GM21367 (cell line): Measurements from ENCODE around the gene CNOT8.
A peak's percentile ranks its signal among the peaks of the same experiment; 100 is the strongest.
"Not testable (repeated sequence)": the region's sequence is repeated elsewhere in the genome, so short reads cannot be mapped to it uniquely, and the experiment has no call there.

Experiments used
- ATAC-seq: cut with Tn5 transposase; IDR thresholded peaks from one replicate; pipeline ENCODE4 v1.9.1; 2021; ENCODE audit not compliant: unreplicated experiment

Gene CNOT8

DNA sequence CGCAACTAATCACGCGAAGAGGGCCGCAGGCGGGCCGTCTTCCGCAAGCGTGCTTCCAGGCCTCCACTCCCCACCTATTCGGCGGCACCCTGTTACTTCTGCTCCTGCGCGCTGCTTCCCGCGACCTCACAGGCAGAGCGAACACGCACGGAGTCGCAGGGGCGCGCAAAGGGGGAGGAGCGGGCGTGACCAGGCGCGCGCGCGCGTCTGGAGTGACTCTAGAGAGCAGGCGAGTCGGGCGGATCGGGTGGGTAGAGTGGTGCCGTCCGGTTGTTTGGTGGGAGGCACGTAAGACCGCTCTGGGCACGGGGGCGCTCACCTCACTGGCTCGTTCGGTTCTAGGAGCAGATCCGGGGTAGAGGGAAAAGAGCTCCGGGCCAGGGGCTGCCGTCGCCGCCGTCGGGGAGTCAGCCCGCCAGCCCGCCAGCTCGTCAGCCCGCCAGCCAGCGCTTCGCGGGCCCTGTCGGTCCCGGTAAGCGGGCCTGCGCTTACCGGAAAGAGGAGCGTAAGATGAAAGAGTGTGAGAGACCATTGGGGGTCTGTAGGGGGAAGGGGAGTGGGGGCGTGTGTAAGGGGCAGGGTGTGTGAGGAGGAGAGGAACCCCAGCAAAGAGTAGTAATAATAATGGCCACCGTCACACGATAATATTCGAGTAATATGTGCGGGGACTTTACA is at the start of gene CNOT8:
CNOT8 (plus strand) TSS at position 331 of the 675 bp plus-strand sequence. CDS start 4,652 bp downstream, outside the sequence.
- peak; percentile 66 for ATAC-seq

- no peak for ATAC-seq
These were observed 47.2 kb upstream of the CNOT8 start for GRCh38 chr5:154811239-154811638.

DNA sequence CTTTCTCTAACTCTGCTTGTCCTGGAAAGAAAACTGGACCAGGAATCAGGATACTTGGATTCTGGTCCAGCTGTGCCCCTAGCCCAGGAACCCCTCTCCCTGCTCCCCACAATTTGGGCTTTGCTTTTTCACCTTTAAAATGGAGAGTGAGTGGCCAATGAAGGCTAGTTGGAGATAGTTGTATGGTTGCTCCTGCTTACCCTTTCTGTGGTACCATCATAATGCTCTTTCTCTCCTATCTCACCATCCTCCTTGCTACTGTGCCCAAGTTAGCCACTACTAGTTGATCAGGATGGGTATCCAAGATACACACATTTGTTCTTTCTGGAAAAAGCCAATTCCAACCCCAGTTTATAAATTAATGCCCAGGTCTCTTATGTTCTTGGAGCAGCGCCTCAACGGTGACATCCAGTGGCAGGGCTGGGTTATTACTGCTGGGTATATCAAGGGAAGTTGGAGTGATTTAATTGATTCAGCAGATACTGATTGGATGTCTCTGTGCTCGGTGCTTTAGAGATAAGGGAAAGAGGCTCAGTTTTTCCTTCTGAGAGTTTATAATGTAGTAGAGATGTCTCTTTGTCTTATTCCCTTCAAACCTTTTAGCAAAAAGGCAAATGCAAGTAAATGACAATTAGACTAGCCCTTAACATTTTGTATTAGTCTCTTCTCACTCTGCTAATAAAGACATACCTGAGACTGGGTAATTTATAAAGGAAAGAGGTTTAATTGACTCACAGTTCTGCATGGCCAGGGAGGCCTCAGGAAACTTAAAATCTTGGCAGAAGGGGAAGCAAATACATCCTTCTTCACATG is 46.6 kb upstream of the CNOT8 start:
- ATAC-seq: peak; percentile 79

- ATAC-seq: no peak
These were observed 45.3 kb upstream of the CNOT8 start for GRCh38 chr5:154813158-154813557.

GRCh38 chr5:154813736-154814135 is 44.7 kb upstream of the CNOT8 start:
- no peak for ATAC-seq

- ATAC-seq: no peak
These were observed 43.4 kb upstream of the CNOT8 start for GRCh38 chr5:154815025-154815424.

- no peak for ATAC-seq
These were observed 42.7 kb upstream of the CNOT8 start for GRCh38 chr5:154815684-154816247.

DNA sequence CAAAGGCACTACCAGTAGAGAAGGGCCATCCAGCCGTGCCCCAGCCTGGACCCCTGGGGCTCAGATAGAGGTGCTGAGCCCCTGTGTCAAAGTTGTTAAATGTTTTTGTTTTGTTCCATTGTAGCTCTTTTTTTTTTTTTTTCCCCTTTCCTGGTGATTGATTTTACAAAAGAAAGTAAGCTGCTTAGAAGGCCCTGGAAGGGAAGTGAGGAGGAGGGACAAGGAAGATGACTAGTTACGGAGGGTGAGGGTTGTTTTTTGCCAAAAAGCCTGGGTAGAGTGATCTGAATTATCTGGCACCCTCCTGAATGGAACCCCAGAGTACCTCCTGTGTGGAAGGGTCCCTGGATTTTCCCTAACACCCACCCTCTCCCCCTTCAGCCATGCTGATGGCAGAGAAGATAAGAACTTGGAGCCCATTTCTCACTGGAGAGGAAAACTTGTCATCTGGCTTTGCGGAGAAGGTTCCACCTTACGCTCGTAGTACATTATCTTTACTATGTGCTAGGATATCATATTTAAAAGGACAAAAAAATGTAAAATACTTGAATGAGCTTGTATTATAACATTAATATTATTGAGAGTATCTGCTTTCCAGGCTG is 41.4 kb upstream of the CNOT8 start:
- ATAC-seq: no peak

GRCh38 chr5:154817815-154818214 is 40.6 kb upstream of the CNOT8 start:
- no peak for ATAC-seq

DNA sequence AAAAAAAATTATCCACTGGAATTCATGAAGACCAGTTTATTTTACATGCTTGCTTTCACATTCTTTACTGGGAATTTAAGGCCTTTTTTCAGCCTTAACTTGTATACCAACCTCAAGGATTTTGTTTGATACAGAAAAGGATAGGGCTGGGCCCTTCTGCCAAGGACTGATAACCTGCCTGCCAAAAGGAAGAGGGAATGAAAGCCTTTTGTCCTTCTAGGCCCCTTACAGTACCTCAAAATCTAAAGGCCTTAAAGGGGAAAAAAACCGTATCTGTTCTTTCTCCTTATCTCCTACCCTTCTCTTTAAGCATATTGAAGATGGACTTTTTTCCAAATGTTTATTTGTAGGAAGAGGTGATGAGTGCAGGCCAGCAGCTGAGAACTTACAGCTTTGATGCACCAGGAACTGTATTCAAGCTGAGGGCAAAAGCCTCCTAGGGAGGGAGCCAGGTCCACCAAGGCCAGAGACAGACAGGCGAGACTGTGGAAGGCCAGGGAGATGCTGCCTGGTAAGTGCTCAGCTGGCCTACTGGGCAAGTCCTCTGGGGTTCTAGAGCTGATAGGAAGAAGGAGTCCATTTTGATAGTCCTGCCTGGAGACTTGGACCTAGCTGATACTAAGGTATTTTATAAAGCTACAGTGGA is 39.8 kb upstream of the CNOT8 start:
- ATAC-seq: no peak

- no peak for ATAC-seq
These were observed 38.9 kb upstream of the CNOT8 start for GRCh38 chr5:154819546-154819945.

DNA sequence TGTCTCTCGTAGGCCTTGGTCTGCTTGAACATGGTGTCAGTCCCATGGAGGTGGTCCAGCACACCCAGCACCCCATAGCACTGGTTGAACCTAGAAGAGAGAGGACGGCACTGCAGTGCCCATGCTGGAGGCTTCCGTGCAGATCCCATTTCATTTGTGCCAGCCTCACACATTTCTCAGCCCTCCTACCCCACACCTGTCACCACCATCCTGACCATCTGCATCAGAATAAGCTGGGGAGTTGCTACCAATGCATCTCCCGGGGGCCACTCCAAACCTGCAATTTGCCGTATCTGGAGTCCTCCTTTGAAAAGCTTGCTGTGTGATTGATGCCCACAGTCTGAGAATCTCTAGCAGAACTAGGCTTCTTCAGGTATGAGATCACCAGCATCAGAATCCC is 38.0 kb upstream of the CNOT8 start:
- no peak for ATAC-seq

GRCh38 chr5:154822896-154823295 is 35.5 kb upstream of the CNOT8 start:
- not testable (repeated sequence) for ATAC-seq

GRCh38 chr5:154823605-154824004 is 34.8 kb upstream of the CNOT8 start:
- no peak for ATAC-seq

DNA sequence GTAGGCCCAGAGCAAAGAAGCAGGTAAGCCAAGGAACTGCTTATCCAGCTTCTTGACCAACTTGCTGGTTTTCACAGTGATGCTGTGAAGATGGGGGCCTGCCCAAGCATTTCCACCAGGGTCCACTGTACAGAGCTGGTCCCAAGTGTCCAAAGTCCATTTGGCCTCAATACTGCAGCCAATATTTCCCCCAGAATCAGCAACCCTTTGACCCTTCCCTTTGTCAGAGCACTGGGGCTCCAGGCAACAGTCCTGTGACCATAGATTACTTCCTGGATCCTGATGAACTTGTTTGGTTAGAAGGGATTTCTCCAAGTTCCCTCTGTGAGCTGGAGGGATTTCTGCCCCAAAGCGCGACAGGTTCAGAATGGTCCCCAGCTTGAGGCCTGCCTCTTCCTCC is 34.4 kb upstream of the CNOT8 start:
- ATAC-seq: no peak

DNA sequence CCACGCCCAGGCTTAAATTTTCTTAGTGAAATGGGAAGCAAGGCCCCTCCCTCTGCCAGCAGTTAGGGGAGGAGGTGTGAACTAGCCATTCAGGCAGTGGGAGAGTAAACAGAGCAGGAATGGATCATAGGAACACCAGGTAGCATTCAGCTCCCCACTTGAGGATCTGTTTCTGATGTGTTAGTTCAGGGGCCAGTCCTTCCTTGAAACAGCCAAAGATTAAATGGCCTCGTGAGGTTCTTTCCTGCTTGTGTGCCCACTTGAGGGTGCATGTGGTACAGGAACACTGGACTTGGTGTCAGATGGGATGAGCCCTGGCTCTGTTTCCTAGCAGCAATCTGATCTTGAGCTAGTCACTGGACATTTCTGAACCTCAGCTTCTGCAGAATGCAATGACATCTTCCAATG is 29.2 kb upstream of the CNOT8 start:
- no peak for ATAC-seq

- no peak for ATAC-seq
These were observed 28.7 kb upstream of the CNOT8 start for GRCh38 chr5:154829589-154830218.

GRCh38 chr5:154830219-154830595 is 28.2 kb upstream of the CNOT8 start:
- ATAC-seq: no peak

DNA sequence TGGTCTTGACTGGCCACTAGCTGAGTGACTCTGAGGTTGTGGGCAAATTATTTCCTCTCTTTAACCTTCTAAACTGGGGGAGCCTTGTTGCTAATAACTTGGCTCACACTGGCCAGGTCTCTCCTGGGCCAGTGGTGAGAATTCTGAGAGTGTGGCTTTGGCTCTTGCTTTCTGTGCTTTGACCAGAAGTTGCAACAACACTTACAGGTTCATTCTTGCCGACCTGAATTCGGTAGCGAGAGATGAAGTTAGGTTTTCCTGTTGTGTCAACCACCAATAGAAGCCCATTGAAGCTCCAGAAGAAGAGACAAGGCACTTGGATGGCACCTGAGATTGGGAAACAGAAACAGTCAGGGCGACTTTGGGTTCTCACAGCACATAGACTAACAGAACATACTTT is 27.8 kb upstream of the CNOT8 start:
- no peak for ATAC-seq

- ATAC-seq: no peak
These were observed 27.0 kb upstream of the CNOT8 start for GRCh38 chr5:154831451-154831850.

DNA sequence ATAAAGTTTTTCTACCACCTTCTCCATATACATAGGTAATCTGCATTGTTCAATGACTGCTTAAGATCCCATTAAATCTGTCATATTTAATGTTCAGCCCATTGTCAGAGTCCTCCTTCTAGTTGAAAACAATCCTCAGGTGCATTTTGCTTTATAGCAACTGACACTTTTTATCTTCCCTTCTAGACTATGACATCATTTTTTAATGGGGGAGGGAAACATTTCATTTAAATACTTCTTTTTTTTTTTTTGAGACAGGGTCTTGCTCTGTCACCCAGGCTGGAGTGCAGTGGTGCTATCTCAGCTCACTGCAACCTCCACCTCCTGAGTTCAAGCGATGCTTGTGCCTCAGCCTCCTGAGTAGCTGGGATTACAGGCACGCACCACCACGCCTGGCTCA is 25.6 kb upstream of the CNOT8 start:
- not testable (repeated sequence) for ATAC-seq
